GM18861 (cell line): Measurements from ENCODE around the gene PSMD5.
"Not testable (repeated sequence)": the region's sequence is repeated elsewhere in the genome, so short reads cannot be mapped to it uniquely, and the experiment has no call there.

Experiments
- ATAC-seq: cut with Tn5 transposase; IDR thresholded peaks from one replicate; pipeline ENCODE4 v1.9.1; 2021; ENCODE audit not compliant: unreplicated experiment

Gene PSMD5

GRCh38 chr9:120815075-120815474, 27.6 kb downstream of the PSMD5 start:
- no peak for ATAC-seq

GRCh38 chr9:120808931-120809330, 33.8 kb downstream of the PSMD5 start:
- ATAC-seq = no peak

- no peak for ATAC-seq
These were observed 34.9 kb downstream of the PSMD5 start for GRCh38 chr9:120807607-120808379.

- not testable (repeated sequence) for ATAC-seq
These were observed 37.8 kb downstream of the PSMD5 start for GRCh38 chr9:120804784-120805363.

GRCh38 chr9:120801441-120801840, 41.3 kb downstream of the PSMD5 start:
- ATAC-seq = no peak

- ATAC-seq = peak; percentile 81
These were observed 49.6 kb downstream of the PSMD5 start, which contains the start of gene FBXW2 for GRCh38 chr9:120792898-120793765. FBXW2 (minus strand) TSS chr9:120793416; CDS start chr9:120788258, 5,158 bp downstream.

GRCh38 chr9:120791161-120791560, 51.6 kb downstream of the PSMD5 start:
- ATAC-seq = no peak

GRCh38 chr9:120787933-120788332, 54.8 kb downstream of the PSMD5 start:
- no peak for ATAC-seq

GRCh38 chr9:120783602-120784047, 59.1 kb downstream of the PSMD5 start:
- no peak for ATAC-seq

GRCh38 chr9:120781236-120781635, 61.5 kb downstream of the PSMD5 start:
- ATAC-seq = no peak

GRCh38 chr9:120780367-120780766, 62.4 kb downstream of the PSMD5 start:
- ATAC-seq = no peak

- no peak for ATAC-seq
These were observed 63.5 kb downstream of the PSMD5 start for GRCh38 chr9:120779227-120779626.

GRCh38 chr9:120778758-120779157, 64.0 kb downstream of the PSMD5 start:
- no peak for ATAC-seq

- no peak for ATAC-seq
These were observed 65.5 kb downstream of the PSMD5 start for GRCh38 chr9:120777229-120777628.

- ATAC-seq = no peak
These were observed 65.9 kb downstream of the PSMD5 start for GRCh38 chr9:120776788-120777187.

GRCh38 chr9:120775859-120776258, 66.9 kb downstream of the PSMD5 start:
- no peak for ATAC-seq

- ATAC-seq = no peak
These were observed 68.0 kb downstream of the PSMD5 start for GRCh38 chr9:120774719-120775118.

- no peak for ATAC-seq
These were observed 69.5 kb downstream of the PSMD5 start for GRCh38 chr9:120773256-120773655.

- ATAC-seq = no peak
These were observed 71.8 kb downstream of the PSMD5 start for GRCh38 chr9:120770931-120771330.

- no peak for ATAC-seq
These were observed 73.8 kb downstream of the PSMD5 start for GRCh38 chr9:120768886-120769285.

- no peak for ATAC-seq
These were observed 74.5 kb downstream of the PSMD5 start for GRCh38 chr9:120768247-120768646.

GRCh38 chr9:120767451-120767850, 75.3 kb downstream of the PSMD5 start:
- ATAC-seq = no peak
